Loucy (cell line): ENCODE measurements around the gene SYNM.

Source experiments
- H2AFZ ChIP-seq: fragments of 200-600 bp; sonication (generic); 2 replicates; pipeline ENCODE4 v1.6.0; 2016; ENCODE audit warnings: antibody characterized with exemption, mild to moderate bottlenecking, low read length, moderate library complexity
- H3F3A ChIP-seq: fragments of 200-600 bp; 2 replicates; pipeline ENCODE4 v1.6.0; 2016; ENCODE audit warnings: antibody characterized with exemption, low read depth, mild to moderate bottlenecking
- H3K27me3 ChIP-seq: fragments of 200-600 bp; sonication (generic); 2 replicates; pipeline ENCODE4 v1.6.1; 2014; ENCODE audit warnings: low read length, mild to moderate bottlenecking; ENCODE audit not compliant: insufficient read depth, poor library complexity, severe bottlenecking
- H3K36me3 ChIP-seq: fragments of 200-600 bp; sonication (generic); 2 replicates; pipeline ENCODE4 v1.6.1; 2016; ENCODE audit warnings: low read length; ENCODE audit not compliant: insufficient read depth
- H3K4me1 ChIP-seq: fragments of 200-600 bp; sonication (generic); 2 replicates; pipeline ENCODE4 v1.5.1; 2014; ENCODE audit warnings: low read length, mild to moderate bottlenecking; ENCODE audit not compliant: insufficient read depth, poor library complexity, severe bottlenecking
- H3K4me2 ChIP-seq: fragments of 200-600 bp; sonication (generic); 2 replicates; pipeline ENCODE4 v1.6.0; 2014; ENCODE audit warnings: antibody characterized with exemption, low read length, low read depth, mild to moderate bottlenecking; ENCODE audit not compliant: poor library complexity, severe bottlenecking
- H3K4me3 ChIP-seq: fragments of 200-600 bp; sonication (generic); 2 replicates; pipeline ENCODE4 v1.5.1; 2014; ENCODE audit warnings: low read length, mild to moderate bottlenecking, mixed read lengths; ENCODE audit not compliant: poor library complexity, severe bottlenecking
- H3K79me2 ChIP-seq: fragments of 200-600 bp; sonication (generic); 2 replicates; pipeline ENCODE4 v1.6.1; 2014; ENCODE audit warnings: low read length; ENCODE audit not compliant: insufficient read depth
- H3K9ac ChIP-seq: fragments of 200-600 bp; sonication (generic); 2 replicates; pipeline ENCODE4 v1.6.0; 2014; ENCODE audit warnings: mild to moderate bottlenecking, low read depth, low read length, moderate library complexity; ENCODE audit not compliant: poor library complexity, severe bottlenecking
- H3K9me2 ChIP-seq: fragments of 200-600 bp; sonication (generic); replicated peaks from 2 replicates; pipeline ENCODE4 v1.6.1; 2016; ENCODE audit warnings: low read depth, low read length, mixed read lengths
- H3K9me3 ChIP-seq: fragments of 200-600 bp; sonication (generic); 2 replicates; pipeline ENCODE4 v1.6.1; 2014; ENCODE audit warnings: mild to moderate bottlenecking, antibody characterized with exemption, low read length, low read depth; ENCODE audit not compliant: insufficient read depth
- H4K20me1 ChIP-seq: fragments of 200-600 bp; sonication (generic); 2 replicates; pipeline ENCODE4 v1.6.0; 2014; ENCODE audit warnings: antibody characterized with exemption, low read length, mild to moderate bottlenecking; ENCODE audit not compliant: insufficient read depth, poor library complexity, severe bottlenecking
- EZH2phosphoT487 ChIP-seq: fragments of 200-600 bp; IDR thresholded peaks from 2 replicates; pipeline ENCODE4 v1.6.1; 2018; ENCODE audit warnings: antibody characterized with exemption, mild to moderate bottlenecking, moderate library complexity, borderline replicate concordance
- TF ChIP-seq, protein P1 (sequence below): fragments of 200-600 bp; sonication (generic); conservative IDR thresholded peaks from 2 replicates; pipeline ENCODE4 v1.5.1; 2014; ENCODE audit warnings: mild to moderate bottlenecking, antibody characterized with exemption, low read length

The SYNM gene

DNA sequence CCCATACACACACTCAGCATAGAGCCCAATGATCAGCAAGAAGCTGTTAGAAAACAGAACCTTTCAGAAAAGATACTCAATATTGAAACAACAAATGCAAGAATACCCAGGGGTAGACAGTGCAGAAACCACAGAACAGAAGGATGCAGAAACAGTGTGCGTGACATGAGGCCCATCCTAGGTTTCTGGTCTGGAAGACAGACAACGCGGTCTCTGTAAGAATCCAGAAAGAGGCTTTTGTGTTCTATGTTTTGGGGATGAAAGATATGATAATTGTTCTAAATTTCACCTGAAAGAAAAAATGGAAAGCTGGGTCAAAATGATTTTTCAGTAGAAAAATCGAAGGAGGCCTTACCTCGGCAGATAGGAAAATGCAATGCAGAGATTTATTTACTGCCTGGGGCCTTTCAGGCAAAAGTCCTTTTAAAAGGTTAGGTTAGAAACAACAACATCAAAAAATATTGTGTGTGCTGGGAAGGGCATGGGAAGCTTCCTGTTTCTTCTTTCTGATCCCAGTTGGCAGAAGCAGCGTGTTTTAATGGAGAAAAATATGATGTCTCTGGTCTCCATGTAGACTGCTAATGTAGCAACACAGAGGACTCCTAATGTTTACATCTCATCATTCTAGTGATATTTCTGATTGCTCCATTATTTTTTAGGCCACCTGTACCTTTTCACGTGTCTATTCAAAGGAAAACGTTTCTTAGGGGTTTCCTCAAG, 17.0 kb downstream of the SYNM start:
- no peaks in the 10 kb centered on the region for H3F3A ChIP-seq
- no peaks in the 10 kb centered on the region for H3K36me3 ChIP-seq
- H3K9ac ChIP-seq = no peak overlapping the region
- H4K20me1 ChIP-seq = no peaks in the 10 kb centered on the region
- no peaks in the 10 kb centered on the region for H3K9me2 ChIP-seq
- no peaks in the 10 kb centered on the region for H3K27me3 ChIP-seq
- no peaks in the 10 kb centered on the region for H3K4me1 ChIP-seq
- H2AFZ ChIP-seq = no peak overlapping the region
- H3K4me3 ChIP-seq = no peak overlapping the region
- no peak overlapping the region for H3K4me2 ChIP-seq
- no peaks in the 10 kb centered on the region for H3K79me2 ChIP-seq
- TF ChIP-seq EZH2phosphoT487 = no peak
- TF ChIP-seq, protein P1, sequence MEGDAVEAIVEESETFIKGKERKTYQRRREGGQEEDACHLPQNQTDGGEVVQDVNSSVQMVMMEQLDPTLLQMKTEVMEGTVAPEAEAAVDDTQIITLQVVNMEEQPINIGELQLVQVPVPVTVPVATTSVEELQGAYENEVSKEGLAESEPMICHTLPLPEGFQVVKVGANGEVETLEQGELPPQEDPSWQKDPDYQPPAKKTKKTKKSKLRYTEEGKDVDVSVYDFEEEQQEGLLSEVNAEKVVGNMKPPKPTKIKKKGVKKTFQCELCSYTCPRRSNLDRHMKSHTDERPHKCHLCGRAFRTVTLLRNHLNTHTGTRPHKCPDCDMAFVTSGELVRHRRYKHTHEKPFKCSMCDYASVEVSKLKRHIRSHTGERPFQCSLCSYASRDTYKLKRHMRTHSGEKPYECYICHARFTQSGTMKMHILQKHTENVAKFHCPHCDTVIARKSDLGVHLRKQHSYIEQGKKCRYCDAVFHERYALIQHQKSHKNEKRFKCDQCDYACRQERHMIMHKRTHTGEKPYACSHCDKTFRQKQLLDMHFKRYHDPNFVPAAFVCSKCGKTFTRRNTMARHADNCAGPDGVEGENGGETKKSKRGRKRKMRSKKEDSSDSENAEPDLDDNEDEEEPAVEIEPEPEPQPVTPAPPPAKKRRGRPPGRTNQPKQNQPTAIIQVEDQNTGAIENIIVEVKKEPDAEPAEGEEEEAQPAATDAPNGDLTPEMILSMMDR = no peak
- no peaks in the 10 kb centered on the region for H3K9me3 ChIP-seq

- no peak overlapping the region for H3K4me2 ChIP-seq
- H3K36me3 ChIP-seq = no peaks in the 10 kb centered on the region
- no peaks in the 10 kb centered on the region for H3K9me3 ChIP-seq
- no peaks in the 10 kb centered on the region for H3F3A ChIP-seq
- H3K27me3 ChIP-seq = no peaks in the 10 kb centered on the region
- no peaks in the 10 kb centered on the region for H3K4me1 ChIP-seq
- H3K4me3 ChIP-seq = no peak overlapping the region
- no peaks in the 10 kb centered on the region for H4K20me1 ChIP-seq
- no peak overlapping the region for H2AFZ ChIP-seq
- no peak for TF ChIP-seq EZH2phosphoT487
- TF ChIP-seq, protein P1 = no peak
- no peak overlapping the region for H3K9ac ChIP-seq
- H3K79me2 ChIP-seq = no peaks in the 10 kb centered on the region
- H3K9me2 ChIP-seq = no peaks in the 10 kb centered on the region
These were observed 18.2 kb downstream of the SYNM start for GRCh38 chr15:99122831-99123712.

- Histone ChIP-seq H3K27me3 (no peaks in the 10 kb centered on the region), H3K9me2 (no peaks in the 10 kb centered on the region), H3F3A (no peaks in the 10 kb centered on the region), H3K9me3 (no peaks in the 10 kb centered on the region), H4K20me1 (no peaks in the 10 kb centered on the region), H3K79me2 (no peaks in the 10 kb centered on the region), H3K4me3 (no peak overlapping the region), H3K36me3 (no peaks in the 10 kb centered on the region), H3K9ac (no peak overlapping the region), H3K4me1 (no peaks in the 10 kb centered on the region), H2AFZ (no peak overlapping the region), H3K4me2 (no peak overlapping the region)
- TF ChIP-seq, protein P1 = no peak
- TF ChIP-seq EZH2phosphoT487 = no peak
These were observed 19.0 kb downstream of the SYNM start for GRCh38 chr15:99123713-99124451.
